A673 (cell line): ENCODE results near the gene MRGPRD. TPM values are rescaled to one million over a fixed set of nuclear protein-coding genes. Genes with fewer than 3 reads are reported as not detected.

Source experiments
- BruUV-seq: library from RNA; stranded (reverse); fragments of 400-500 nt; replicated peaks from 2 replicates; lab custom pipeline; 2021; lab: Mats Ljungman, UMichigan
- CTCF ChIA-PET: fragments of 300-600 bp; sonication (Branson Sonifier 250); formaldehyde crosslinking; loops from one replicate; lab custom pipeline; 2022; ENCODE audit warnings: antibody characterized with exemption; lab: Charles Lee
- POLR2A ChIA-PET: fragments of 300-600 bp; sonication (Branson Sonifier 250); formaldehyde crosslinking; loops from one replicate; lab custom pipeline; 2022; ENCODE audit warnings: antibody characterized with exemption; ENCODE audit not compliant: low non-redundant PET; lab: Charles Lee
- DNase-seq: peaks from one replicate; pipeline ENCODE4 v3.0.0-alpha.2; 2015; ENCODE audit warnings: low spot score
- H3K27ac ChIP-seq: fragments of 200-600 bp; sonication (generic); 2 replicates; pipeline ENCODE4 v1.5.1; 2016; ENCODE audit warnings: mixed run types, low read depth, mild to moderate bottlenecking, mixed read lengths, antibody characterized with exemption, low read length; ENCODE audit not compliant: poor library complexity, severe bottlenecking
- H3K27me3 ChIP-seq: fragments of 200-600 bp; sonication (generic); replicated peaks from 2 replicates; pipeline ENCODE4 v1.6.1; 2017; ENCODE audit warnings: mixed run types, low read depth, mild to moderate bottlenecking, mixed read lengths, antibody characterized with exemption, low read length; ENCODE audit not compliant: insufficient read depth, poor library complexity
- H3K36me3 ChIP-seq: fragments of 200-600 bp; sonication (generic); 2 replicates; pipeline ENCODE4 v1.6.1; 2016; ENCODE audit warnings: mixed run types, mild to moderate bottlenecking, mixed read lengths, antibody characterized with exemption, low read length; ENCODE audit not compliant: insufficient read depth, poor library complexity, severe bottlenecking
- H3K4me1 ChIP-seq: fragments of 200-600 bp; sonication (generic); 2 replicates; pipeline ENCODE4 v1.6.1; 2017; ENCODE audit warnings: mixed run types, mild to moderate bottlenecking, mixed read lengths, antibody characterized with exemption, low read length; ENCODE audit not compliant: insufficient read depth, poor library complexity, severe bottlenecking
- H3K4me3 ChIP-seq: fragments of 200-600 bp; sonication (generic); 2 replicates; pipeline ENCODE4 v1.5.1; 2016; ENCODE audit warnings: low read depth, mixed run types, mild to moderate bottlenecking, mixed read lengths, low read length; ENCODE audit not compliant: poor library complexity, severe bottlenecking
- H3K9me3 ChIP-seq: fragments of 200-600 bp; sonication (generic); 2 replicates; pipeline ENCODE4 v1.6.1; 2016; ENCODE audit warnings: mixed run types, low read depth, mild to moderate bottlenecking, mixed read lengths, antibody characterized with exemption, low read length; ENCODE audit not compliant: poor library complexity, severe bottlenecking
- CTCF ChIP-seq: fragments of 300-800, 200-600 bp; sonication (generic); conservative IDR thresholded peaks from 2 replicates; pipeline ENCODE4 v1.5.1; 2017; ENCODE audit warnings: low read depth, mild to moderate bottlenecking, antibody characterized with exemption, low read length, moderate library complexity, mixed read lengths
- EZH2 ChIP-seq: fragments of 200-600 bp; sonication (generic); IDR thresholded peaks from 2 replicates; pipeline ENCODE4 v1.6.1; 2017; ENCODE audit warnings: borderline replicate concordance, low read depth, mild to moderate bottlenecking, mixed read lengths, antibody characterized with exemption, low read length; ENCODE audit not compliant: poor library complexity, severe bottlenecking
- intact Hi-C: fragments of 100-400 bp; cut with micrococcal nuclease; formaldehyde crosslinking; loops from one replicate; pipeline ENCODE4 v1.10.0; 2022; ENCODE audit not compliant: unreplicated experiment
- total RNA-seq: library from RNA; stranded (reverse); gene quantifications from 2 replicates; pipeline ENCODE4 v1.2.3, GENCODE V29; 2021

MRGPRD gene
- total RNA-seq, 1 experiment from 2014 or later = not detected

- POLR2A ChIA-PET = no interaction called here
- Histone ChIP-seq H3K4me1 (no peaks in the 10 kb centered on the region), H3K27me3 (no peaks in the 10 kb centered on the region), H3K27ac (no peak overlapping the region), H3K9me3 (no peaks in the 10 kb centered on the region), H3K4me3 (no peak overlapping the region), H3K36me3 (no peaks in the 10 kb centered on the region)
- intact Hi-C loops = no loop called here
- no TSS peak for BruUV-seq
- DNase-seq = no peak
- CTCF ChIA-PET = no interaction called here
- no peak for TF ChIP-seq EZH2
Measured at GRCh38 chr11:68948496-68948895, 32.3 kb downstream of the MRGPRD start.

DNA sequence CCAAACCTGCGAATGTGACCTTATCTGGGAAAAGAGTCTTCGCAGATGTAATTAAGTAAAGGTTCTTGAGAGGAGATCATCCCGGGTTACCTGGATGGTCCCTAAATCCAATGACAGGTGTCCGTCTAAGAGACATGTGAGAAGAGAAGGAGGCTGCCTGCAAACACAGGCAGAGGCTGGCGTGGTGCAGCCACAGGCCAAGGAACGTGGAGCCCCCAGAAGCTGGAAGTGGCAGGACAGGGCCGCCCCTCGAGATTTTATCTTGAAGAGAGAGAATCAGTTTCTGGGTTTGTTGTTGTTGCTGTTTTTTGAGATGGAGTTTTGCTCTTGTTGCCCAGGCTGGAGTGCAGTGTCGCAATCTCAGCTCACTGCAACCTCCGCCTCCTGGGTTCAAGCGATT, 33.6 kb downstream of the MRGPRD start:
- Histone ChIP-seq H3K27ac (no peak overlapping the region), H3K9me3 (no peaks in the 10 kb centered on the region), H3K4me3 (no peak overlapping the region), H3K4me1 (no peaks in the 10 kb centered on the region), H3K36me3 (no peaks in the 10 kb centered on the region), H3K27me3 (no peaks in the 10 kb centered on the region)
- TF ChIP-seq EZH2 = no peak
- no peak for TF ChIP-seq CTCF
- ChIA-PET POLR2A (no interaction called here), CTCF (no interaction called here)
- intact Hi-C loops = no loop called here
- DNase-seq = no peak
- no TSS peak for BruUV-seq

DNA sequence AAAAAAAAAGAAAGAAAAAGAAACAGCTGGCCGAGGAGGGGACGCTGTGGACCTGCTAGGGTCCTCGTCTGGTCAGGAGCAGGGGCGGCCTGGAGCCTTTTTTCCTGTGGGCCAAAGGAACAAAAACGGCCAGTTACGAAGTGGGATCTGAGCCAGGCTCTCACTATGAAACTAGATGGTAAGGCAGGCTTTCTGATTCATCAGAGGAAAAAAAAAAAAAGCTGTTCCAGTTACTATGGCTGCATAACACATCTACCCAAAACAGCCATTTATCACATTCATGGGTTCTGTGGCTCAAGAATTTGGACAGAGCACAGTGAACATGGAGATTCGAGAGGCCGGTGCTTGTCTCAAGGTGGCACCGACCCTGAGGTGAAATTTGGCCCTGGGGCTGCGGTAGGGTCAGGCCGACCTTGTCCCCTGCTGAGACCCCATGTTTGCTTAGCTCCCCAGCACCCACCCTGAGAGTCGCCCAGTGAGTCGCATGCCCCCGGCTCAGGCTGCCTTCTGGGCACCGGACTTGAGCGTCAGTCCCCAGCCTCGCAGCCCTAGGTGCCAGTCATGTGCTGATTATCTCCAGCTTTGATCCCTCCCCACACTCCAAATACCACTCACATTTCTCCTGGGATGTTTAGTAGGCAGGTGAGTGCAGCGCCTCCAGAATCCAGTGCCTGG, 34.2 kb downstream of the MRGPRD start:
- Histone ChIP-seq H3K4me1 (no peaks in the 10 kb centered on the region), H3K4me3 (no peak overlapping the region), H3K27ac (no peak overlapping the region), H3K36me3 (no peaks in the 10 kb centered on the region), H3K27me3 (no peaks in the 10 kb centered on the region), H3K9me3 (no peaks in the 10 kb centered on the region)
- intact Hi-C loops = no loop called here
- ChIA-PET POLR2A (interaction anchor here (0.5 kb wide), 1 partner anchor 683 kb away, joined by 3 read pairs; no protein-coding TSS in a partner anchor), CTCF (no interaction called here)
- BruUV-seq = no TSS peak
- no peak for DNase-seq
- TF ChIP-seq EZH2 = no peak
- TF ChIP-seq CTCF = no peak
